Measurements from ENCODE around the gene OSBPL7. TPM values are rescaled to one million over a fixed set of nuclear protein-coding genes. Genes with fewer than 3 reads are reported as not detected.
"Not testable (repeated sequence)": the region's sequence is repeated elsewhere in the genome, so short reads cannot be mapped to it uniquely, and the experiment has no call there.

The OSBPL7 gene
- total and polyA plus RNA-seq, 2 of the 8 experiments (the other 6 are each of a cell fraction or from before 2014, with no cell fraction given), result 7.2 to 8.9 TPM

DNA sequence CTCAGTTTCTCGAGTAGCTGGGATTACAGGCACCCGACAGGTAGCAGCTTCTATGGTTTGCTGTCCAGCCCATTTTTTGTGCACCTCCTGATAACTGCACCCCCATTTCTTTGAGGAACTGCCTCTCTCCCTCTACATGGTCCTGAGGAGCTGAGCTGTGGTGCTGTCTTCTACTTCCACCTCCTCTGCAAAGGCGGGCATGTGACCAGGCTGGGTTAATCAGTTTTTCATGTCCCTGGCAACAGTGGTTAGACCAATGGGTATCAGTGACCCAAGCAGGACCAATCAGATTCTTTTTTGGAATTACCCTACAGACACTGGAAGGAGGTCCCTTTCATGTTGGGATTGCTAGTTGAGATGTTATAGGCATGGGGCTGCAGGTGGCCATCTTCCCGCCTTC is 47.3 kb downstream of the OSBPL7 start (continued):
- TF ChIP-seq, protein P1, sequence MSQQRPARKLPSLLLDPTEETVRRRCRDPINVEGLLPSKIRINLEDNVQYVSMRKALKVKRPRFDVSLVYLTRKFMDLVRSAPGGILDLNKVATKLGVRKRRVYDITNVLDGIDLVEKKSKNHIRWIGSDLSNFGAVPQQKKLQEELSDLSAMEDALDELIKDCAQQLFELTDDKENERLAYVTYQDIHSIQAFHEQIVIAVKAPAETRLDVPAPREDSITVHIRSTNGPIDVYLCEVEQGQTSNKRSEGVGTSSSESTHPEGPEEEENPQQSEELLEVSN (IDR thresholded peaks at IDR 0.05), result no peak
- TF ChIP-seq GABPA (IDR thresholded peaks at IDR 0.05; ENCODE audit: borderline replicate concordance, insufficient read depth, low read length) (no peak), YY1 (IDR thresholded peaks at IDR 0.05; ENCODE audit: low read depth, low read length) (no peak), JUN (IDR thresholded peaks at IDR 0.05; ENCODE audit: low read depth, low read length) (no peak), SRF (IDR thresholded peaks at IDR 0.05; ENCODE audit: low read depth, low read length) (no peak), TEAD4 (IDR thresholded peaks at IDR 0.05; ENCODE audit: low read depth, low read length) (no peak)

DNA sequence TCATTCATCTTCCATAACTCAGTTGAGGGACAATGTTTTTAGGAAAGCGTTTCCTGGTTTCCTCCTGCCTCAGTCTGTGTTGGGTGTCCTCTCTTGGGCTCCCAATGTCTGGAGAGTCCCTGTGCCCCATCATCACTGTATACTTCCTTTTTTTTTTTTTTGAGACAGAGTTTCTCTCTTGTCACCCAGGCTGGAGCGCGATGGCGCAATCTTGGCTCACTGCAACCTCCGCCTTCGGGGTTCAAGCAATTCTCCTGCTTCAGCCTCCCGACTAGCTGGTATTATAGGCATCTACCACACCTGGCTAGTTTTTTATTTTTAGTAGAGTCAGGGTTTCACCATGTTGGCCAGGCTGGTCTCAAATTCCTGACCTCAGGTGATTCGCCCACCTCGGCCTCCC is 47.9 kb downstream of the OSBPL7 start:
- not testable (repeated sequence) for H3K18ac ChIP-seq (ENCODE audit: extremely low read depth, low read length); H4K8ac ChIP-seq (ENCODE audit: extremely low read depth, insufficient read depth, low read length); H2AFZ ChIP-seq (ENCODE audit: low read length); H3K23me2 ChIP-seq (ENCODE audit: low read depth, low read length); DNase-seq (ENCODE audit: low read depth in 1 of 2, low spot score in 2 of 2); H2AK5ac ChIP-seq (ENCODE audit: low read depth, low read length); H2BK120ac ChIP-seq (replicated peaks; ENCODE audit: low read depth, low read length); H3K4me3 ChIP-seq (ENCODE audit: extremely low read depth in 1 of 4, insufficient read depth in 2 of 4, low read depth in 3 of 4, low read length in 4 of 4); H3K56ac ChIP-seq (replicated peaks; ENCODE audit: insufficient read length, low read depth, low read length); H3K4ac ChIP-seq (replicated peaks; ENCODE audit: insufficient read length, low read depth, low read length); H3K9me3 ChIP-seq (ENCODE audit: insufficient read depth in 2 of 2, low read depth in 1 of 2, low read length in 1 of 2); H3K14ac ChIP-seq (ENCODE audit: insufficient read length); H3K27ac ChIP-seq (ENCODE audit: low read depth, low read length); H3K79me2 ChIP-seq (ENCODE audit: control insufficient read depth in 1 of 2, insufficient read depth in 2 of 2, low read length in 2 of 2); H3K79me1 ChIP-seq (ENCODE audit: low read depth, low read length); H3K36me3 ChIP-seq (ENCODE audit: control insufficient read depth in 2 of 4, insufficient read depth in 4 of 4, low read length in 3 of 4); H3K23ac ChIP-seq (ENCODE audit: insufficient read length); H4K5ac ChIP-seq (ENCODE audit: insufficient read length, low read depth, low read length); H3K4me1 ChIP-seq (replicated peaks in 1 of 4; ENCODE audit: control insufficient read depth in 3 of 4, insufficient read depth in 4 of 4, low read length in 3 of 4); H2BK5ac ChIP-seq (ENCODE audit: low read depth, low read length); FAIRE-seq; H3K4me2 ChIP-seq (ENCODE audit: insufficient read depth in 1 of 2, low read depth in 2 of 2, low read length in 2 of 2); H4K91ac ChIP-seq (replicated peaks; ENCODE audit: insufficient read length, low read length); H2BK12ac ChIP-seq (ENCODE audit: low read depth, low read length); H2BK20ac ChIP-seq (ENCODE audit: low read length); H4K20me1 ChIP-seq (replicated peaks in 1 of 2; ENCODE audit: control insufficient read depth in 1 of 2, insufficient read depth in 2 of 2, low read length in 2 of 2); H3K9ac ChIP-seq (replicated peaks in 1 of 4; ENCODE audit: extremely low read depth in 1 of 4, low read depth in 3 of 4, low read length in 3 of 4); H2BK15ac ChIP-seq (ENCODE audit: low read length)
- CTCF ChIA-PET (ENCODE audit: partially characterized antibody), result interaction anchor here (1.5 to 8.2 kb wide), 2 partner anchors 16 to 30 kb away, joined by 5 to 57 read pairs; no protein-coding TSS in a partner anchor
- peaks cover 0 to 16% (median 10%) of the 10 kb centered on the region in 4 experiments; a peak in 6 of 7 replicates for H3K27me3 ChIP-seq (replicated peaks in 1 of 4; ENCODE audit: control insufficient read depth in 3 of 4, extremely low read depth in 1 of 4, insufficient read depth in 3 of 4, low read length in 3 of 4)
- POLR2A ChIA-PET (ENCODE audit: partially characterized antibody), result interaction anchor here (1.0 kb wide), 1 partner anchor 33 kb away, joined by 3 read pairs; no protein-coding TSS in a partner anchor
- 94% methylated on average over 9 of the region's 9 CpGs; no CpG with 5 or more reads in 1 of the 2 experiments for WGBS, 2 experiments (ENCODE audit: extremely low coverage in 1 of 2, insufficient coverage in 1 of 2, insufficient read length in 1 of 2, insufficient replicate concordance in 2 of 2, low coverage in 1 of 2, low lambda C conversion rate in 2 of 2, missing lambda C conversion rate in 1 of 2)
